HG02678 (cell line): Measurements from ENCODE around the gene KIF21A.
"Not testable (repeated sequence)": the region's sequence is repeated elsewhere in the genome, so short reads cannot be mapped to it uniquely, and the experiment has no call there.

Experiments used
- ATAC-seq: cut with Tn5 transposase; IDR thresholded peaks from one replicate; pipeline ENCODE4 v1.9.1; 2021; ENCODE audit warnings: mild to moderate bottlenecking, moderate library complexity; ENCODE audit not compliant: unreplicated experiment

Gene KIF21A

GRCh38 chr12:39443081-39443928, at the start of gene KIF21A:
Gene KIF21A, minus strand, starts transcription at chr12:39443120. Its CDS starts 150 bp downstream, at chr12:39442970.
- ATAC-seq = peak; percentile 93

GRCh38 chr12:39490500-39491282, 47.8 kb upstream of the KIF21A start:
- no peak for ATAC-seq

- no peak for ATAC-seq
Measured at GRCh38 chr12:39483597-39483996, 40.7 kb upstream of the KIF21A start.

- no peak for ATAC-seq
Measured at GRCh38 chr12:39483042-39483441, 40.1 kb upstream of the KIF21A start.

GRCh38 chr12:39476894-39477293, 34.0 kb upstream of the KIF21A start:
- ATAC-seq = no peak

- no peak for ATAC-seq
Measured at GRCh38 chr12:39476121-39476520, 33.2 kb upstream of the KIF21A start.

- not testable (repeated sequence) for ATAC-seq
Measured at GRCh38 chr12:39475136-39475535, 32.2 kb upstream of the KIF21A start.

- peak; percentile 74 for ATAC-seq
Measured at GRCh38 chr12:39467432-39467870, 24.5 kb upstream of the KIF21A start.

- ATAC-seq = no peak
Measured at GRCh38 chr12:39464976-39465695, 22.2 kb upstream of the KIF21A start.

GRCh38 chr12:39461059-39461458, 18.1 kb upstream of the KIF21A start:
- ATAC-seq = no peak

GRCh38 chr12:39459027-39459434, 16.1 kb upstream of the KIF21A start:
- ATAC-seq = no peak

GRCh38 chr12:39451977-39452376, 9.1 kb upstream of the KIF21A start:
- ATAC-seq = no peak

GRCh38 chr12:39448038-39448437, 5.1 kb upstream of the KIF21A start:
- no peak for ATAC-seq

GRCh38 chr12:39443929-39444209, 949 bp upstream of the KIF21A start:
- no peak for ATAC-seq

GRCh38 chr12:39442831-39443080, 164 bp downstream of the KIF21A start:
- ATAC-seq = peak; percentile 35

GRCh38 chr12:39441963-39442830, 723 bp downstream of the KIF21A start:
- peak; percentile 25 for ATAC-seq

GRCh38 chr12:39441189-39441962, 1.5 kb downstream of the KIF21A start:
- ATAC-seq = no peak

- no peak for ATAC-seq
Measured at GRCh38 chr12:39440781-39441180, 2.1 kb downstream of the KIF21A start.

- ATAC-seq = no peak
Measured at GRCh38 chr12:39440101-39440500, 2.8 kb downstream of the KIF21A start.

- no peak for ATAC-seq
Measured at GRCh38 chr12:39435531-39435930, 7.4 kb downstream of the KIF21A start.
